HCT116 (cell line): ENCODE results near the gene EXOSC10. TPM values are rescaled to one million over a fixed set of nuclear protein-coding genes. Genes with fewer than 3 reads are reported as not detected.

Source experiments
- ATAC-seq: fragments of 200-7000 bp; cut with Tn5 transposase; 2 replicates; pipeline ENCODE4 v1.9.1; 2020; ENCODE audit warnings: mild to moderate bottlenecking, moderate library complexity
- BruUV-seq: library from RNA; stranded (reverse); fragments of 400-500 nt; replicated peaks from 2 replicates; lab custom pipeline; 2021; lab: Mats Ljungman, UMichigan
- CTCF ChIA-PET: fragments of 300-600 bp; sonication (Branson Sonifier 250); formaldehyde crosslinking; loops from one replicate; lab custom pipeline; 2021; ENCODE audit warnings: antibody characterized with exemption; lab: Charles Lee
- POLR2A ChIA-PET: fragments of 300-600, 350-600 bp; sonication (Branson Sonifier 250); formaldehyde crosslinking; loops from one replicate; lab custom pipeline; 2021; ENCODE audit warnings: antibody characterized with exemption; lab: Charles Lee
- RAD21 ChIA-PET, 2 experiments: fragments of 300-600 bp; sonication (Branson Sonifier 250); formaldehyde crosslinking; loops; one replicate each; lab custom pipeline; 2023; ENCODE audit warnings: low total read pairs in 2 of 2; ENCODE audit not compliant: uncharacterized antibody in 2 of 2, unreplicated experiment in 2 of 2, low non-redundant PET in 1 of 2; lab: Charles Lee
- DNase-seq: peaks from one replicate; pipeline ENCODE4 v3.0.0-alpha.2; 2010; ENCODE audit warnings: low read depth, low spot score
- H2AFZ ChIP-seq: fragments of 200-600 bp; shearing (Covaris generic), sonication (generic); 2 replicates; pipeline ENCODE4 v1.6.1; 2017; ENCODE audit warnings: low read depth, mixed run types, mixed read lengths, antibody characterized with exemption, low read length; ENCODE audit not compliant: poor library complexity, severe bottlenecking
- H3K27ac ChIP-seq: 2 replicates; pipeline ENCODE4 v1.5.1; 2012; ENCODE audit warnings: low read depth, low read length
- H3K27me3 ChIP-seq: fragments of 200-600 bp; sonication (generic); 2 replicates; pipeline ENCODE4 v1.6.1; 2016; ENCODE audit warnings: mixed run types, low read length, mixed read lengths; ENCODE audit not compliant: insufficient read depth
- H3K36me3 ChIP-seq, 2 experiments: fragments of 200-500 bp in 1 of 2; fragments of 200-600 bp in 1 of 2; sonication (Bioruptor generic) in 1 of 2; sonication (generic) in 1 of 2; 2 replicates each; pipeline versions ENCODE4 v1.5.1 to v1.6.1; 2014 to 2016; ENCODE audit warnings: low read length in 2 of 2, inconsistent platforms in 1 of 2, mixed read lengths in 1 of 2, mixed run types in 1 of 2; ENCODE audit not compliant: insufficient read depth in 2 of 2, control insufficient read depth in 1 of 2
- H3K4me1 ChIP-seq, 2 experiments: fragments of 200-600 bp in 1 of 2; sonication (generic) in 1 of 2; 2 replicates each; pipeline versions ENCODE4 v1.5.1 to v1.6.1; 2012 to 2017; ENCODE audit warnings: low read length in 2 of 2, inconsistent platforms in 1 of 2, mild to moderate bottlenecking in 1 of 2, mixed read lengths in 1 of 2, mixed run types in 1 of 2, moderate library complexity in 1 of 2; ENCODE audit not compliant: insufficient read depth in 2 of 2, control insufficient read depth in 1 of 2
- H3K4me2 ChIP-seq: fragments of 200-600 bp; sonication (generic); 2 replicates; pipeline ENCODE4 v1.6.1; 2017; ENCODE audit warnings: mixed run types, low read length, mixed read lengths
- H3K4me3 ChIP-seq, 2 experiments: fragments of 200-600 bp in 1 of 2; sonication (generic) in 1 of 2; replicated peaks in 1 of 2; 2 replicates each; pipeline ENCODE4 v1.5.1; 2011 to 2016; ENCODE audit warnings: low read length in 2 of 2, control low read depth in 1 of 2, low read depth in 1 of 2, mild to moderate bottlenecking in 1 of 2, mixed read lengths in 1 of 2, mixed run types in 1 of 2
- H3K79me2 ChIP-seq: fragments of 200-600 bp; sonication (generic); 2 replicates; pipeline ENCODE4 v1.6.1; 2017; ENCODE audit warnings: mild to moderate bottlenecking, mixed run types, low read length, moderate library complexity, mixed read lengths; ENCODE audit not compliant: insufficient read depth
- H3K9ac ChIP-seq: fragments of 200-600 bp; sonication (generic); 2 replicates; pipeline ENCODE4 v1.6.1; 2016; ENCODE audit warnings: low read length, mixed read lengths
- H3K9me2 ChIP-seq: fragments of 200-600 bp; sonication (generic), shearing (Covaris generic); 2 replicates; pipeline ENCODE4 v1.6.1; 2017; ENCODE audit warnings: mixed run types, mild to moderate bottlenecking, moderate library complexity; ENCODE audit not compliant: insufficient read depth
- H3K9me3 ChIP-seq, 2 experiments: fragments of 200-500 bp in 1 of 2; fragments of 200-600 bp in 1 of 2; sonication (Bioruptor generic) in 1 of 2; sonication (generic) in 1 of 2; 2 replicates each; pipeline ENCODE4 v1.6.1; 2014 to 2017; ENCODE audit warnings: low read length in 2 of 2, mixed read lengths in 2 of 2, inconsistent platforms in 1 of 2, low read depth in 1 of 2, mild to moderate bottlenecking in 1 of 2, mixed run types in 1 of 2, moderate library complexity in 1 of 2; ENCODE audit not compliant: control insufficient read depth in 1 of 2, insufficient read depth in 1 of 2
- H4K20me1 ChIP-seq: fragments of 200-600 bp; sonication (generic), shearing (Covaris generic); 2 replicates; pipeline ENCODE4 v1.6.1; 2017; ENCODE audit warnings: mixed run types, mild to moderate bottlenecking, moderate library complexity; ENCODE audit not compliant: insufficient read depth
- ATF3 ChIP-seq: IDR thresholded peaks from 2 replicates; pipeline ENCODE4 v1.6.1; 2012
- CBX3 ChIP-seq: IDR thresholded peaks from 2 replicates; pipeline ENCODE4 v1.6.1; 2012; ENCODE audit warnings: low read depth
- CEBPB ChIP-seq: IDR thresholded peaks from 2 replicates; pipeline ENCODE4 v1.6.1; 2012; ENCODE audit warnings: low read depth
- CTCF ChIP-seq, 3 experiments: fragments of 200-600 bp in 1 of 3; sonication (generic) in 1 of 3; IDR thresholded peaks in 2 of 3; conservative IDR thresholded peaks in 1 of 3; 2 replicates each; pipeline ENCODE4 v1.5.1; 2012 to 2017; ENCODE audit warnings: low read depth in 2 of 3, low read length in 2 of 3, antibody characterized with exemption in 1 of 3, borderline replicate concordance in 1 of 3, control low read depth in 1 of 3, mild to moderate bottlenecking in 1 of 3, mixed read lengths in 1 of 3, mixed run types in 1 of 3, moderate library complexity in 1 of 3; ENCODE audit not compliant: insufficient read depth in 1 of 3
- ELF1 ChIP-seq: IDR thresholded peaks from 2 replicates; pipeline ENCODE4 v1.6.1; 2012; ENCODE audit warnings: low read depth, borderline replicate concordance
- EZH2 ChIP-seq: fragments of 200-600 bp; sonication (generic); IDR thresholded peaks from 2 replicates; pipeline ENCODE4 v1.6.1; 2017; ENCODE audit warnings: antibody characterized with exemption, mixed run types
- EZH2phosphoT487 ChIP-seq: fragments of 200-600 bp; IDR thresholded peaks from 2 replicates; pipeline ENCODE4 v1.6.1; 2018; ENCODE audit warnings: antibody characterized with exemption, borderline replicate concordance
- FOSL1 ChIP-seq: IDR thresholded peaks from 2 replicates; pipeline ENCODE4 v1.6.1; 2012; ENCODE audit warnings: low read depth
- POLR2AphosphoS5 ChIP-seq: IDR thresholded peaks from 2 replicates; pipeline ENCODE4 v1.6.1; 2011; ENCODE audit warnings: mild to moderate bottlenecking, low read depth, low read length, moderate library complexity
- TCF7L2 ChIP-seq: IDR thresholded peaks from 2 replicates; pipeline ENCODE4 v1.7.0; 2011; ENCODE audit warnings: borderline replicate concordance, inconsistent platforms; ENCODE audit not compliant: insufficient read depth, insufficient read length; ENCODE audit errors: extremely low read depth
- YY1 ChIP-seq: IDR thresholded peaks from 2 replicates; pipeline ENCODE4 v1.6.1; 2011; ENCODE audit warnings: low read length, low read depth, moderate library complexity, mild to moderate bottlenecking; ENCODE audit not compliant: insufficient replicate concordance; ENCODE audit errors: extremely low read depth
- ZBTB33 ChIP-seq: IDR thresholded peaks from 2 replicates; pipeline ENCODE4 v1.6.1; 2011; ENCODE audit warnings: mild to moderate bottlenecking, low read length, moderate library complexity; ENCODE audit not compliant: insufficient replicate concordance; ENCODE audit errors: extremely low read depth
- intact Hi-C: fragments of 100-400 bp; cut with micrococcal nuclease; formaldehyde crosslinking; loops from 2 replicates; pipeline ENCODE4 v1.10.0; 2022
- total RNA-seq: library from RNA; stranded (reverse); gene quantifications from one replicate; pipeline ENCODE4 v1.2.1, GENCODE V29; 2021; ENCODE audit not compliant: unreplicated experiment

EXOSC10 gene
- total RNA-seq, 1 experiment from 2014 or later, result 80.7 TPM

- intact Hi-C loops, result no loop called here
- no peak for ATAC-seq
- RAD21 ChIA-PET, result no interaction called here
Measured at GRCh38 chr1:11134251-11134897, 34.7 kb upstream of the EXOSC10 start.

GRCh38 chr1:11132563-11133293 is 33.1 kb upstream of the EXOSC10 start:
- no peaks in the 10 kb centered on the region for H3K9me3 ChIP-seq
- ChIA-PET RAD21 (no interaction called here), POLR2A (no interaction called here), CTCF (no interaction called here)
- intact Hi-C loops, result no loop called here
- H4K20me1 ChIP-seq, result no peaks in the 10 kb centered on the region
- no peaks in the 10 kb centered on the region for H3K9me2 ChIP-seq
- H3K9ac ChIP-seq, result no peak overlapping the region
- DNase-seq (no peak), ATAC-seq (0 out of 2 replicates have a peak, but pooled peaks have one; percentile 49)
- H3K4me3 ChIP-seq, result no peak overlapping the region
- H3K4me2 ChIP-seq, result no peak overlapping the region
- BruUV-seq, result no TSS peak
- peaks cover 18 to 33% of the 10 kb centered on the region in 2 experiments; a peak in 3 of 4 replicates for H3K36me3 ChIP-seq
- H3K79me2 ChIP-seq, result no peaks in the 10 kb centered on the region
- no peaks in the 10 kb centered on the region for H3K4me1 ChIP-seq
- H3K27ac ChIP-seq, result no peak overlapping the region
- H3K27me3 ChIP-seq, result no peaks in the 10 kb centered on the region
- H2AFZ ChIP-seq, result no peak overlapping the region
- TF ChIP-seq CTCF (IDR thresholded peaks at IDR 0.05 in 2 of 3, conservative IDR thresholded peaks at IDR 0.05 in 1 of 3; ENCODE audit: borderline replicate concordance in 1 of 3, insufficient read depth in 1 of 3, low read depth in 2 of 3, low read length in 2 of 3), result no peak
- TF ChIP-seq FOSL1, result no peak
- TF ChIP-seq ATF3, result no peak
- no peak for TF ChIP-seq CEBPB
- TF ChIP-seq ZBTB33, result no peak
- TF ChIP-seq EZH2, result no peak
- TF ChIP-seq ELF1, result no peak
- TF ChIP-seq CBX3, result no peak
- no peak for TF ChIP-seq YY1
- TF ChIP-seq EZH2phosphoT487, result no peak

More at GRCh38 chr1:11134251-11134897, 34.7 kb upstream of the EXOSC10 start:
- BruUV-seq, result no TSS peak
- POLR2A ChIA-PET, result no interaction called here
- Histone ChIP-seq H3K4me1 (no peaks in the 10 kb centered on the region), H3K9ac (no peak overlapping the region), H2AFZ (no peak overlapping the region), H3K4me2 (no peak overlapping the region), H4K20me1 (no peaks in the 10 kb centered on the region), H3K79me2 (no peaks in the 10 kb centered on the region), H3K9me2 (no peaks in the 10 kb centered on the region), H3K27ac (no peak overlapping the region), H3K9me3 (no peaks in the 10 kb centered on the region), H3K4me3 (no peak overlapping the region), H3K36me3 (peaks cover 13 to 29% of the 10 kb centered on the region in 2 experiments; a peak in 3 of 4 replicates), H3K27me3 (no peaks in the 10 kb centered on the region)
- TF ChIP-seq TCF7L2 (no peak), POLR2AphosphoS5 (no peak)
- CTCF ChIA-PET, result no interaction called here
- no peak for DNase-seq
